ENCODE data around the gene TAF11L12.
"Not testable (repeated sequence)": the region's sequence is repeated elsewhere in the genome, so short reads cannot be mapped to it uniquely, and the experiment has no call there.

Gene TAF11L12

DNA sequence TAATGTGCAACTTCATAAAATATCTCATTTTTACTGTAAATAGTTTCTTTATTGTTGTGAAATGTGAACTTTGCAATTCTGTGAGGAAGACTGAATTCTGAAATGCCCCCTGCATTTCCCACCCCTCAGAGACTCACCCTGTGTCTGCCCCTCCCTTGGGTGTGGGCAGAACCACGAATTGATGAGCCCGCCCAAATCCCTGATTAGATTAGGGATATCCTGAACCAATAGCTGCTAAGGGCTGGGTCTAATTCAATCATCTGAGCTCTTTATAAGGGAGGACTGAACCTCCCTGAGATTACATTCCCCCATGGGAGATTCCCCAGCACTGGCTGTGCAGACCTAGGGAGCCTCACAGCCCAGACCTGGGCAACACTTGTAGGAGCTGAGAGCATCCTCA is at the start of gene TAF11L12:
TSS of gene TAF11L12 (plus strand) at position 301 of the 400 bp plus-strand sequence.
- DNase-seq (ENCODE audit: low read depth in 2 of 2) = not testable (repeated sequence)

DNA sequence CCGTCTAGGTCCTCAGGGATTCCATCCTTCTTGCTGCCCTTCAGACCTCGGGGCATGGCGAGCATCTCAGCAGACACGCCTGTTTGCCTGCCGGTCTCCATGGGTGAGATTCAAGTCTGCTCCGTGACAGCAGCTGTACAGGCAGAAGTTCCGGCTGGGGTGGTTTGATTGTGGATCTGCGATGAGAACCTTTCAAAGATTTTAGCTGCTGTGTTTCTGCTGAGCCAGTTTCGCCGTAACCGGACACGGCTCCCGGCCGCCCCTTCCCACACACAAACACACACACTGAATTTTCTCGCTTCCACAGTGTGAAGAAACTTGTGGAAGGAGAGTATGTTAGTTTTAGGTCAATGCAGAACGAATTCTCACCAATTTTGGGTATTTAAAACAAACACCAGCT is 24.5 kb upstream of the TAF11L12 start, which contains the start of gene TAF11L7:
TSS of gene TAF11L7 (minus strand) at position 101 of the 400 bp plus-strand sequence.
- not testable (repeated sequence) for DNase-seq (ENCODE audit: low read depth in 2 of 2)

GRCh38 chr5:17590860-17591259 is 19.3 kb upstream of the TAF11L12 start, which contains the start of gene TAF11L8:
TAF11L8 (minus strand) TSS chr5:17590960.
- not testable (repeated sequence) for DNase-seq (ENCODE audit: low read depth in 2 of 2)

- DNase-seq (ENCODE audit: low read depth in 2 of 2) = not testable (repeated sequence)
Observed at GRCh38 chr5:17594255-17594654, 15.9 kb upstream of the TAF11L12 start, which contains the start of gene TAF11L9. TAF11L9 (minus strand) TSS chr5:17594394.

GRCh38 chr5:17597728-17598127 is 12.5 kb upstream of the TAF11L12 start, which contains the start of gene TAF11L10:
TAF11L10 (minus strand) TSS chr5:17597828.
- DNase-seq (ENCODE audit: low read depth in 2 of 2) = not testable (repeated sequence)

DNA sequence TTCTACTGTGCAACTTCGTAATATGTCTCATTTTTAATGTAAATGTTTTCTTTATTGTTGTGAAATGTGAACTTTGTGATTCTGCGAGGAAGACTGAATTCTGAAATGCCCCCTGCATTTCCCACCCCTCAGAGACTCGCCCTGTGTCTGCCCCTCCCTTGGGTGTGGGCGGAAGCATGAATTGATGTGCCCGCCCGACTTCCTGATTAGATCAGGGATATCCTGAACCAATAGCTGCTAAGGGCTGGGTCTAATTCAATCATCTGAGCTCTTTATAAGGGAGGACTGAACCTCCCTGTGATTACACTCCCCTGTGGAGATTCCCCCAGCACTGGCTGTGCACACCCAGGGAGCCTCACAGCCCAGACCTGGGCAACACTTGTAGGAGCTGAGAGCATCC is 6.3 kb upstream of the TAF11L12 start, which contains the start of gene TAF11L11:
TSS of gene TAF11L11 (plus strand) at position 304 of the 400 bp plus-strand sequence.
- DNase-seq (ENCODE audit: low read depth in 2 of 2) = not testable (repeated sequence)

- DNase-seq (ENCODE audit: low read depth in 2 of 2) = no peak
Observed at GRCh38 chr5:17604951-17605350, 5.2 kb upstream of the TAF11L12 start.

GRCh38 chr5:17607461-17607860 is 2.7 kb upstream of the TAF11L12 start:
- not testable (repeated sequence) for DNase-seq (ENCODE audit: low read depth in 2 of 2)

DNA sequence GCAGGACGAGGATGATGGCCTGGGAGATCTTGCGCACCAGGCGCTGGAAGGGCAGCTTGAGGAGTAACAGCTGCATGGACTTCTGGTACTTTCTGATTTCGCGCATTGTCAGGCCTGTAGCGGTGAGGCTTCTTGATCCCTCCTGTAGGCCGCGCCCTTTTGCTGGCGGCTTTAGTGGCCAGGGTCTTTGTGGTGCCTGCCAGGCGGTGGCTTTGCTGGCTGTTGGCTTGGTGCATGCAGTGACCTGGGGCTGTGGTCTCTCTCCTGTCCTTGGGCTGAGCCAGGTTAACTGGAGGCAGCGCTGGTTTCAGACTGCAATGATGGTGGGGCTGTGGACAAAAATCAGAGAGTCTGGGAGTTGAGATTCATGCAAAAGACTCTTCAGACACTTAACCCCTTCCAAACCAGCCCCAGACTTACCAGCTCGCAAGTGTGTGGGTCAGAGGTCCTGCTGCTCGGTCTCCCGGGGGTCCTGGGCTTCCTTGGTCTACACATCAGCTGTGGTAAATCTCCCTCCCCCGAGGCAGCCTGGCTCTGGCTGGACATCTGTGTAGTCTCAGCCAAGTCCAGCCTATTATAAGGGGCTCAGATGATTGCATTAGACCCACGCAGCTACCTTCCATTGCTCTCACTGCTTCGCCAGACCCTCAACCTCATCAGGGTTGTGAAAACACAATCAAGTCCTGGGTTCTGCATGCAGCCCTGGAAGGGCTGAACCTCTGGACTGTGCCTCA is 4.8 kb downstream of the TAF11L12 start:
- DNase-seq (ENCODE audit: low read depth in 2 of 2) = no peak

- no peak for DNase-seq (ENCODE audit: low read depth in 2 of 2)
Observed at GRCh38 chr5:17619354-17619753, 9.2 kb downstream of the TAF11L12 start.

DNA sequence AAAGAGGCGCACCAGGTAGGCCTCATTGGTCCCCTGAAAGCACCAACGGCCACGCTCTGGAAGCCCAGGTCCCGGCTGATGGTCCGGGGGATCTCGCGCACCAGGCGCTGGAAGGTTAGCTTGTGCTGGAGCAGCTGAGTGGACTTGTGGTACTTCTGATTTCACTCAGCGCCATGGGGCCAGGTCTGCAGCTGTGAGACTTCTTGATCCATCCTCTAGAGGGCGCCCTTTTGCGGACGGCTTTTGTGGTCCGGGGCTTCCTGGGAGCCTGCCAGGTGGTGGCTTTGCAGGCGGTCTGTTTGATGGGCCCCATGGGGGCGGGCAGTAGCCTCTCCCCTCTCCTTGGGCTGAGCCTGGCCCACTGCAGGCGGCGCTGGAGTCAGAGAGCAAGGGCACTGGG is 10.4 kb downstream of the TAF11L12 start:
- DNase-seq (ENCODE audit: low read depth in 2 of 2) = no peak

- DNase-seq (ENCODE audit: low read depth in 2 of 2) = no peak
Observed at GRCh38 chr5:17625686-17626085, 15.5 kb downstream of the TAF11L12 start.

DNA sequence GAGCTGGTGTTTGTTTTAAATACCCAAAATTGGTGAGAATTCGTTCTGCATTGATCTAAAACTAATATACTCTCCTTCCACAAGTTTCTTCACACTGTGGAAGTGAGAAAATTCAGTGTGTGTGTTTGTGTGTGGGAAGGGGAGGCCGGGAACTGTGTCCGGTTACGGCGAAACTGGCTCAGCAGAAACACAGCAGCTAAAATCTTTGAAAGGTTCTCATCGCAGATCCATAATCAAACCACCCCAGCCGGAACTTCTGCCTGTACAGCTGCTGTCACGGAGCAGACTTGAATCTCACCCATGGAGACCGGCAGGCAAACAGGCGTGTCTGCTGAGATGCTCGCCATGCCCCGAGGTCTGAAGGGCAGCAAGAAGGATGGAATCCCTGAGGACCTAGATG is 21.6 kb downstream of the TAF11L12 start, which contains the start of gene TAF11L13:
TSS of gene TAF11L13 (plus strand) at position 301 of the 400 bp plus-strand sequence.
- DNase-seq (ENCODE audit: low read depth in 2 of 2) = not testable (repeated sequence)

DNA sequence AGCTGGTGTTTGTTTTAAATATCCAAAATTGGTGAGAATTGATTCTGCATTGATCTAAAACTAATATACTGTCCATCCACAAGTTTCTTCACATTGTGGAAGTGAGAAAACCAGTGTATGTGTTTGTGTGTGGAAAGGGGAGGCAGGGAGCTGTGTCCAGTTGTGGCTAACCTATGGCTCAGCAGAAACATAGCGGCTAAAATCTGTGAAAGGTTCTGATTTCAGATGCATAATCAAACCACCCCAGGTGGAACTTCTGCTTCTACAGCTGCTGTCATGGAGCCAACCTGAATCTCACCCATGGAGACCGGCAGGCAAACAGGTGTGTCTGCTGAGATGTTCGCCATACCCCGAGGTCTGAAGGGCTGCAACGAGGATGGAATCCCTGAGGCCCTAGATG is 24.0 kb downstream of the TAF11L12 start, which contains the start of gene TAF11L14:
TSS of gene TAF11L14 (plus strand) at position 301 of the 400 bp plus-strand sequence.
- DNase-seq (ENCODE audit: low read depth in 2 of 2) = no peak

- DNase-seq (ENCODE audit: low read depth in 2 of 2) = not testable (repeated sequence)
Observed at GRCh38 chr5:17649232-17649631, 39.0 kb downstream of the TAF11L12 start.

GRCh38 chr5:17655201-17655759 is 45.1 kb downstream of the TAF11L12 start:
- not testable (repeated sequence) for DNase-seq (ENCODE audit: low read depth in 2 of 2)

DNA sequence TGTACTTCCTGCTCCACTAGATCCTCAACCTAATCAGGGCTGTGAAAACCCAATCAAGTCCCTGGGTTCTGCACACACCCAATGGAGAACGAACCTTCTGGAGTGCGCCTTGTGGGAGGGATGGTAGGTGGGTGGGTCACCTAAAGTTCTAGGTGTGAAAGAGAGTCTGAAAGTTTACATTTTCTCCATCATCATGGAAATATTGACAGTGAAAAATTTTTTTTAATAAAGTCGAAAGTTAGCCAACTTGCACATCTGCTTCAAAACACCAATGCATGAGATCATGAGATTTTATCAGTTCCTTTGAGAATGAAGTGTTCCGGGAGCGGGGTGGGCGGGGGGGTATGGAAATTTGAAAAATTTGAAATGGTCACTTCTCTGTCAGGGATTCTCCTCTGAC is 45.7 kb downstream of the TAF11L12 start:
- no peak for DNase-seq (ENCODE audit: low read depth in 2 of 2)

Data from stimulated activated CD4-positive, alpha-beta T cell treated with anti-CD3 and anti-CD28 coated beads, Interleukin-1b, Interleukin-23, amount 100 ng/mL, for 1 hour (primary cell).